Naive thymus-derived CD8-positive, alpha-beta T cell (primary cell): ENCODE measurements around the gene RBPJL. TPM values are rescaled to one million over a fixed set of nuclear protein-coding genes. Genes with fewer than 3 reads are reported as not detected.
"Not testable (repeated sequence)": the region's sequence is repeated elsewhere in the genome, so short reads cannot be mapped to it uniquely, and the experiment has no call there.

Experiments used
- ATAC-seq, 2 donors: fragments of 150-1000 bp; cut with Tn5 transposase in 1 of 2; sonication (Bioruptor Pico), chemical (Tn5 transposase) in 1 of 2; 1 replicate in 1 of 2; 2 replicates in 1 of 2; pipeline ENCODE4 v1.10.0; 2021; ENCODE audit warnings: mild to moderate bottlenecking in 2 of 2, moderate library complexity in 2 of 2
- POLR2A ChIA-PET: fragments of 350-600 bp; sonication (Branson Sonifier 250); formaldehyde crosslinking; loops from one replicate; lab custom pipeline; 2021; ENCODE audit warnings: antibody characterized with exemption; lab: Charles Lee
- DNase-seq, 10 donors: peaks; one replicate each; pipeline versions ENCODE4 v3.0.0 to v3.0.0-alpha.2; 2020 to 2022
- H3K27ac Mint-ChIP-seq, 10 donors: one replicate each; pipeline ENCODE4 v1.8.0; 2020 to 2022; ENCODE audit warnings: mild to moderate bottlenecking in 10 of 10, mixed read lengths in 10 of 10, moderate library complexity in 4 of 10, inconsistent platforms in 1 of 10
- H3K27me3 Mint-ChIP-seq, 5 donors: one replicate each; pipeline ENCODE4 v1.8.0; 2021 to 2022; ENCODE audit warnings: mixed read lengths in 5 of 5
- H3K36me3 Mint-ChIP-seq, 3 donors: one replicate each; pipeline ENCODE4 v1.8.0; 2020 to 2022; ENCODE audit warnings: mixed read lengths in 3 of 3, mild to moderate bottlenecking in 2 of 3, inconsistent platforms in 1 of 3
- H3K4me1 Mint-ChIP-seq, 4 donors: one replicate each; pipeline ENCODE4 v1.8.0; 2021 to 2022; ENCODE audit warnings: mixed read lengths in 4 of 4
- H3K4me3 Mint-ChIP-seq, 10 donors: one replicate each; pipeline ENCODE4 v1.8.0; 2020 to 2022; ENCODE audit warnings: mild to moderate bottlenecking in 10 of 10, mixed read lengths in 10 of 10, moderate library complexity in 6 of 10, inconsistent platforms in 1 of 10
- H3K9me3 Mint-ChIP-seq, 9 donors: one replicate each; pipeline ENCODE4 v1.8.0; 2020 to 2022; ENCODE audit warnings: mixed read lengths in 9 of 9, mild to moderate bottlenecking in 3 of 9, inconsistent platforms in 1 of 9, moderate library complexity in 1 of 9
- polyA plus RNA-seq, 3 donors: library from polyadenylated mRNA; unstranded; fragments of 300-500 nt; fragmentation: Illumina TruSeq; gene quantifications; one replicate each; pipeline ENCODE4 v1.2.3, GENCODE V29; 2021
- total RNA-seq, 8 experiments: library from RNA in 2 of 8; stranded (reverse) in 2 of 8; gene quantifications; one replicate each; pipeline ENCODE4 v1.2.3 and lab custom pipeline; 2021 to 2026

The RBPJL gene
- total and polyA plus RNA-seq, 5 experiments from 2014 or later: not detected

DNA sequence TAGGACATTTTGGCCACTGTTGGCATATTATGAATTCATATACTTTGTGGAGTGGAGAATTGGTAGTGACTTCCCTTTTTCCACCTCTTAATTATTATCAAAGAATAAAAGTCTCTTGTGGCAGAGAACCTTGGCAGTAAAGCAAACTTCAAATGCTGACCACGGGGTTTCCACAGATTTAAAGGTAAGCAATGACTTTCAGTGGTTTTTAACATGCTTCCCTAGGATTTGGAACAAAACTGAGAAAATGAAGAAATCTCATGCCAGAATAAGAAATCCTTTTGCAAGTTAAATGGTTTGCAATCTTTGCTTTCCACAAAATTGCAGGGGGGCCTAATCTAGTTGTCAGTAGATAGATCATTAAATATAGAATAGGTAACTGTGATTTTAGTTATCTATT is 43.6 kb downstream of the RBPJL start:
- H3K27ac Mint-ChIP-seq: no peak overlapping the region
- no peak overlapping the region for H3K4me3 Mint-ChIP-seq
- peaks cover 0 to 2% (median 0%) of the 10 kb centered on the region in 3 donors for H3K36me3 Mint-ChIP-seq
- ATAC-seq (no peak), DNase-seq (no peak)
- H3K27me3 Mint-ChIP-seq: peaks cover 5 to 23% (median 16%) of the 10 kb centered on the region in 5 donors
- POLR2A ChIA-PET: no interaction called here
- peaks cover 0 to 18% (median 5%) of the 10 kb centered on the region in 4 donors for H3K4me1 Mint-ChIP-seq
- H3K9me3 Mint-ChIP-seq: no peaks in the 10 kb centered on the region

DNA sequence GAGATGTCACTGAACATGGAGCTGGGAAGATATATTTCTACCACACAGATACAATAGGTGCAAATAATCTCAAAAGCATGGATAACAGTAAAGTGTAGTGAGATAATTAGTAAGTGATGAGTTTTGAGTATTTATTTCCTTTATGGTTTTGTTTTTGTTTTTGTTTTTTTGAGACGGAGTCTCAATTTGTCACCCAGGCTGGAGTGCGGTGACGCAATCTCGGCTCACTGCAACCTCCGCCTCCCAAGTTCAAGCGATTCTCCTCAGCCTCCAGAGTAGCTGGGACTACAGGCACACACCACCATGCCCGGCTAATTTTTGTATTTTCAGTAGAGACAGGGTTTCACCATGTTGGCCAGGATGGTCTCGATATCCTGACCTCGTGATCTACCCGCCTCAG is 44.2 kb downstream of the RBPJL start:
- Mint-ChIP-seq H3K27me3 (peaks cover 5 to 18% (median 11%) of the 10 kb centered on the region in 5 donors), H3K4me1 (peaks cover 0 to 19% (median 5%) of the 10 kb centered on the region in 4 donors)
- H3K9me3 Mint-ChIP-seq, POLR2A ChIA-PET, DNase-seq, H3K4me3 Mint-ChIP-seq, H3K27ac Mint-ChIP-seq, ATAC-seq, H3K36me3 Mint-ChIP-seq: not testable (repeated sequence)

DNA sequence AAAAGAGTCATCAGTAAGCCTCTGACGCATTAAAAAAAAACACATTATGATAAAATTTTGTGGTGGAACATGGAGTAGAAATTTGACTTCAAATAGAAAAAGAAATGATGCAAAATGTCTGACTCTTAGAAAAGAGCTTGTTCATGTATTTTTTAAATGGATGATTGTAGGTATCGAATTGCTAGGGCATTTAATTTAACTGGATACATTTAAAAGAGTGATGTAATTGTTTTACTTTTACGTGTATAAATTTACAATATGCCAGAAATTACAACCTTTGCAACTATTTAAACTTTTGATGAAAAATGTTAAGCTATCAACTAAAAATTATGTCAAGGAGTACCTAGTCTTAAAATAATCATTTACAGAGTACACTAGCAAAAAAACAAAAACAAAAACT is 46.1 kb downstream of the RBPJL start:
- Mint-ChIP-seq H3K27me3 (peaks cover 0 to 1% (median 0%) of the 10 kb centered on the region in 5 donors), H3K9me3 (no peaks in the 10 kb centered on the region), H3K4me3 (no peak overlapping the region), H3K36me3 (peaks cover 0 to 2% (median 0%) of the 10 kb centered on the region in 3 donors), H3K27ac (no peak overlapping the region), H3K4me1 (peaks cover 0 to 16% (median 4%) of the 10 kb centered on the region in 4 donors)
- POLR2A ChIA-PET: no interaction called here
- no peak for ATAC-seq
- no peak for DNase-seq

DNA sequence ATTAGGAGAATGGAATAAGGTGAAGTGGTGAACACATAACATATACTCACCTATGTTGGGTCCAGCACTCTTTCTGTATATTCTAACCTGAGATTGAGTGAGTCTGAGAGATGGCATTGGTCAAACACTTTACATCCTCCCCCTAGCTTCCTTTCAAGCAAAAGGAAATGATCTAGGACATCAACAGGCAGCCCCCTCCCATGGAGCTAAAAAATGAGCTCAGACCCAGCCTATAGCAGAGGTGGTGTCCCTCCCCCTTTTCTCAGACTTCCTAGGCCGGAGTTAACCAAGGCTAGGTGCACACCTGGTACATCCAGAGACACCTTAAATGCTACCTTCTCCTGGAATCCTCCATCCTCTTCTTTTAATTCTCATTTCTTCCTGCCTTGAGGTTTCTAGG is 47.1 kb downstream of the RBPJL start:
- POLR2A ChIA-PET: no interaction called here
- Mint-ChIP-seq H3K4me3 (no peak overlapping the region), H3K36me3 (no peaks in the 10 kb centered on the region), H3K27ac (no peak overlapping the region), H3K4me1 (peaks cover 0 to 12% (median 2%) of the 10 kb centered on the region in 4 donors), H3K27me3 (no peaks in the 10 kb centered on the region), H3K9me3 (no peaks in the 10 kb centered on the region)
- DNase-seq (no peak), ATAC-seq (no peak)

DNA sequence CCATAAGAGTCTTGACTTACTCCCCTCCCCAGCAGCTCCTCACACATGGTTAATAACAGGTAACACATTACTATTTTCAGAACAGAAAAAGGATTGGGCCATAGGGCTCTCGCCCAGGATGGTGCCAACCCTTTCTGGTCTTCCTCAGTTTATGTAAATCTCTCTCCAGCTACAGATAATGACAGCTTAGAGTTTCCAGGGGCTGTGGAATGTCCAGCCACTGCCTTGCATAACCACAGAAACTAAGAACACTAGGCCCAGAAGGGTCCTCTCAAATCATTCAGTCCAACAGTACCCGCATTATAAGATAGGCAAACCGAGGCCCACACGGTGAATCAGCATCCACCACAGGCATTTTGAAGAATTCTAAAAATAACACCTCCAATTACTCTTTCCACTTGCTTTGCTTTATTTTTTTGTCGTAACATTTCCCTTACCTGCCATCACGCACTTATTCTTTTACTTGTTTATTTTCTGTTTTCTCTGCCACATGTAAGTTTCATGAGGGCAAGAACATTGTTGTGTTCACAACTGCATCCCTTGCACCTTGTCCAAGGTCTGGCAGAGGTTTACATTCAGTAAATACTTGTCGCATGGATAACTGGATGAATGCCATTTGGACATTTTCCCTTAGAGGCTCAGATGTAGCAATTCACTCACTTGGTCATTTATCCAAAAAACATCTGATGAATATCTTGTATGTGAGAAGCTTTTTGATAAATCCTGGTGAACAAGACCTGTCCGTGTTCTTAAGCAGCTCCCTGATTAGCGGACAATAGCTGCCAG is 48.0 kb downstream of the RBPJL start:
- H3K4me1 Mint-ChIP-seq: peaks cover 0 to 12% (median 2%) of the 10 kb centered on the region in 4 donors
- peak overlapping the region in 3 of 10 donors; percentile 4 to 27 (median 14) for H3K27ac Mint-ChIP-seq
- H3K27me3 Mint-ChIP-seq: no peaks in the 10 kb centered on the region
- no peak for DNase-seq
- H3K36me3 Mint-ChIP-seq: no peaks in the 10 kb centered on the region
- POLR2A ChIA-PET: no interaction called here
- H3K4me3 Mint-ChIP-seq: no peak overlapping the region
- no peak for ATAC-seq
- no peaks in the 10 kb centered on the region for H3K9me3 Mint-ChIP-seq

DNA sequence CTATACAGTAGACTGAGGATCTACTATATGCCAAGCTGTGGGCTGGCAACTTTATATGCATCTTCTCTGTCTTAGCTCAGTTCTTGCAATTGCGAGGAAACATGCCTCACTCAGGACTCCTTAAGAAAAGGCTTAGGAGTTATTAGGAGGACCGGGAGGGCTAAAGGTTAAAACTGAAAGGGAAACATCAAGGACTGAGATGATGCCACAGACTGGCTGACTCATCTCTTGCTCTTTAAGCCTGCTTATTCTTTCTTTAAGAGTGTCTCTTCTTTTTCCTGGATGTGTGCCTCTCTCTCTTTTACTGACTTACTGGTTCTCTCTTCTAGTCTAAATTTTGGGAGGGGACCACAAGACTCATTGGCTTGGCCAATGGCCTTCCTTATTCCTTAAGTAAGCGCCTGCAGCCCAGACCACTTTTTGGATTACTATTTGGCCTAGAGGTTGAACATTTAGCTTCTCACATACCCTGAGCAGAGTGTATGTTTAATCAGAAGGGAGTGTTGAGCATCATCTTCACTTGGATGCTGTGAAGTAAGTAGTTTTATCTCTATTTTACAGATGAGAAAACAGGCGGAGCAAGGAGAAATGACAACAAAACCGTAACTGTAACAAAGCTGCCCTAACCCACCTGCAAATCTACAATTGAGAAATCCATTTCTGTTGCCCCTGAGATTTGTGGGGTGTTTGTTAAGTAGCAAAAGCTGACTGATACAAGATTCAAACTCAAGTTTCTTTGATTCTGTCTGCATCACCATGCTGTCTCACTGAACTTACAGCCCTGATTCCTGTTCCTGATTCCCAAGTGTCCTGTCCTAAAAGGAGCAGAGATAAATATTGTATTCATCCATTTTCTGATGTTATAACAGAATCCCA is 48.8 kb downstream of the RBPJL start:
- H3K36me3 Mint-ChIP-seq: no peaks in the 10 kb centered on the region

DNA sequence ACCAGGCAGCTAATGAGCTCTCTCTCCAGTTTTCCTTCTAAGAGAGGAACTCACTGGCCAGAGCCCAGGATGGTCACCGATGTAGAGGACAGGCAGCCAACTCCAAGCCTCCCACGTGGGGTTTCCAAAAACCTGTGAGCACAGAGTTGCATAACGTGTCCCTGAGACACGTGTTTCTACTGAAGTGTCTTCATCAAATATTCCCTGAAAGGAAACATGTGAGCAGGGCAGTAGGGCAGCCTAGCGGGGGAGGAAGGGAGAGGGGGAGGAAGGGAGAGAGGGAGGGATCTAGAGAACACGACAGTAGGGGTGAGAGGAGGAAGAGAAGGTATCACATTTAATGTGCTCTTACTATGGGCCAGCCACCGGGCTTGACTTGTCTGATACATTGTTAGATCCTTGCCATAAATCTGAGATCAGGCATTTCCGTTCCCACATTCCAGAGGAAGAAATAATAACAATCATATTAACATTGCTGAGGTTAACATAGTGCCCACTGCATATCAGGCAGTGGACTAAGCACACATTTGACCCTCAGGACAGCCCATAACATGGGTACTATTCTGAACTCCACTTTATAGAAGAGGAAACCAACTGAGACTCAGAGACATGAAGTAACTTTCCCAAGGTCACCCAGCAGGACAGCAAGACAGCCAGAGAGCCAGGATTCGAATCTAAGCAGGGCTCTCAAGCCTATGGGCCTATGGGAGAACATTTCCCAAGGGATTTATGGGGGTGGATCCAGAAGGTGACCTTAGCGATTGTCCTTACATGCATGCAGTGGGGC is 51.8 kb downstream of the RBPJL start:
- H3K27ac Mint-ChIP-seq: peak overlapping the region in 1 of 10 donors; percentile 58
- ATAC-seq: no peak

More for the DNA sequence above, 48.8 kb downstream of the RBPJL start:
- Mint-ChIP-seq H3K4me1 (peaks cover 0 to 12% (median 2%) of the 10 kb centered on the region in 4 donors), H3K27me3 (no peaks in the 10 kb centered on the region), H3K4me3 (no peak overlapping the region), H3K9me3 (no peaks in the 10 kb centered on the region), H3K27ac (peak overlapping the region in 2 of 10 donors; percentile 4 to 58)
- POLR2A ChIA-PET: no interaction called here
- no peak for DNase-seq
- ATAC-seq: no peak

DNA sequence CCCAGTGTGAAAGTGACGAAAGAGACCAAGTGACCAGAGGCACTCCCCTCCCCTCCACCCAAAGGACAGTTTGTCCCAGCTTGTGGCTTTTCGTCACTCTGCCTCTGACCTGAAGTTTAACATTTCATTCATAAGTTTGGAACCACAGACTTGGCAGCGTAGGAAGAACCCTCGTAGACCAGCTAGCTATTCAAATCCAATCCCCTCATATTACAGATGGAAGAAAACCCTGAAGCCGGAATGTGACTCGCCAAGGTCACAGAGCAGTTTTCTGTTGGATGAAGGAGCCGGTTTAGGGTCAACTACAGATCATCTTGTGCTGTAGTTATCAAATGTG is 52.4 kb downstream of the RBPJL start:
- Mint-ChIP-seq H3K9me3 (no peaks in the 10 kb centered on the region), H3K4me1 (peaks cover 11 to 31% (median 14%) of the 10 kb centered on the region in 4 donors), H3K4me3 (no peak overlapping the region), H3K27me3 (no peaks in the 10 kb centered on the region), H3K36me3 (no peaks in the 10 kb centered on the region), H3K27ac (peak overlapping the region in 1 of 10 donors; percentile 58)
- no peak for ATAC-seq
- POLR2A ChIA-PET: no interaction called here
- DNase-seq: no peak

More for the DNA sequence above, 51.8 kb downstream of the RBPJL start:
- Mint-ChIP-seq H3K27me3 (no peaks in the 10 kb centered on the region), H3K36me3 (no peaks in the 10 kb centered on the region), H3K4me3 (no peak overlapping the region), H3K9me3 (no peaks in the 10 kb centered on the region), H3K4me1 (peaks cover 8 to 25% (median 10%) of the 10 kb centered on the region in 4 donors)
- POLR2A ChIA-PET: no interaction called here
- no peak for DNase-seq

DNA sequence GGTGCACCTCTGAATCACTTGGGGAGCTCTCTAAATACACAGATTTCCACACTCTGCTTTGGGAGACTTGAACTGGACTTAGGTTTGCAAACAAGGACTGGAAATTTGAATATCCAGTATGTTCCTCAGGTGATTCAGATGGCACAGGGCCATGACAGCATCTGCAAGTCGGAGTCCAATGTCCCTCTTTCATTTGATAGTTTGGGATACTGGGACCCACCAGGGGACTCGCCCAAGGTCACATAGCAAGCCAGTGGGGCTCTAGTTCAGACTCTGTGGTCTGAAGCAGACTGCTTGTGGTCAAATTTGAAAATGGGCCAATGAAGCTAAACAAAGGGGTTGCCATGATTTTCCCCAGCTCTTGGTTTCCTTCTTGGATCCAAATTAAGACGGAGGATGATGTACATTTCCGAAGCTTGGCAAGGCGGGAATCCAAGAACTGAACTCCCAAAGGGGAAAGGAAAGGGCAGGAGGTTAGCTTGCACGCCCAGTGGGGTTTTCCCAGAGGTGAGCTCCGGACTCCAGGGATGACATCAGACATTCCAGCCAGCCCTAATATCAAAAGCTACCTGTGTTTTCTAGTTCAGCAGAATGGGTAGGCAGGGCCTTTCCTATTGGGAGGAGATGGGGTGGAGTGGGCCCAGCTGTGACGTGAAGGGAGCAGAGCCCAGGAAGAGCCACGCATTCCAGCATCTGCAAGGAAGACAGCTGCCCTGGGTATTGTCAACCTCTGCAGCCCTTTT is 52.9 kb downstream of the RBPJL start:
- Mint-ChIP-seq H3K9me3 (no peaks in the 10 kb centered on the region), H3K4me1 (peaks cover 11 to 33% (median 19%) of the 10 kb centered on the region in 4 donors), H3K4me3 (no peak overlapping the region), H3K27ac (no peak overlapping the region), H3K36me3 (no peaks in the 10 kb centered on the region), H3K27me3 (no peaks in the 10 kb centered on the region)
- POLR2A ChIA-PET: no interaction called here
- no peak for ATAC-seq
- DNase-seq: no peak

DNA sequence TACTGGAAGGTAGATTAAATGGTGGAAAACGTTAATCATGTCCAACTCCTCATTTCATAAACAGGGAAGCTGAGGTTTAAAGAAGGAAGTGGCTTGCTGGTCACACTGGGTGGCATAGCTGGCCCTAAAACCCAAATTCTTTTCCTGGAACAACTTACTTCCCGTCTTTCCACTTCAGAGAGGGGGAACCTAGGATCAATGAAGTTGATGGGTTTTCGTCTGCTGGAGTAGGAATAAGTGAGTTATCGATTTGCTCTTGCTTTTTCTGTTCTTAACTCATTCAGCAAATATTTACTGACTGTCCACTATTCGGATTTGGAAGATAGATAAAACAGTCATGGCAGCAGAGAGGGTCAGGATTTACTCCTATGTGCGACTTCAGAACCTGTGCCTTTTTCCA is 55.2 kb downstream of the RBPJL start:
- Mint-ChIP-seq H3K27me3 (no peaks in the 10 kb centered on the region), H3K27ac (peak overlapping the region in 1 of 10 donors; percentile 57), H3K9me3 (no peaks in the 10 kb centered on the region), H3K36me3 (peaks cover 0 to 18% (median 0%) of the 10 kb centered on the region in 3 donors), H3K4me1 (peaks cover 19 to 49% (median 36%) of the 10 kb centered on the region in 4 donors), H3K4me3 (no peak overlapping the region)
- ATAC-seq: no peak
- POLR2A ChIA-PET: interaction anchor here (2.8 to 2.9 kb wide), 3 partner anchors 54 to 409 kb away, joined by 11 to 67 read pairs (median 39); partner anchors contain the start of gene PIGT
- no peak for DNase-seq

DNA sequence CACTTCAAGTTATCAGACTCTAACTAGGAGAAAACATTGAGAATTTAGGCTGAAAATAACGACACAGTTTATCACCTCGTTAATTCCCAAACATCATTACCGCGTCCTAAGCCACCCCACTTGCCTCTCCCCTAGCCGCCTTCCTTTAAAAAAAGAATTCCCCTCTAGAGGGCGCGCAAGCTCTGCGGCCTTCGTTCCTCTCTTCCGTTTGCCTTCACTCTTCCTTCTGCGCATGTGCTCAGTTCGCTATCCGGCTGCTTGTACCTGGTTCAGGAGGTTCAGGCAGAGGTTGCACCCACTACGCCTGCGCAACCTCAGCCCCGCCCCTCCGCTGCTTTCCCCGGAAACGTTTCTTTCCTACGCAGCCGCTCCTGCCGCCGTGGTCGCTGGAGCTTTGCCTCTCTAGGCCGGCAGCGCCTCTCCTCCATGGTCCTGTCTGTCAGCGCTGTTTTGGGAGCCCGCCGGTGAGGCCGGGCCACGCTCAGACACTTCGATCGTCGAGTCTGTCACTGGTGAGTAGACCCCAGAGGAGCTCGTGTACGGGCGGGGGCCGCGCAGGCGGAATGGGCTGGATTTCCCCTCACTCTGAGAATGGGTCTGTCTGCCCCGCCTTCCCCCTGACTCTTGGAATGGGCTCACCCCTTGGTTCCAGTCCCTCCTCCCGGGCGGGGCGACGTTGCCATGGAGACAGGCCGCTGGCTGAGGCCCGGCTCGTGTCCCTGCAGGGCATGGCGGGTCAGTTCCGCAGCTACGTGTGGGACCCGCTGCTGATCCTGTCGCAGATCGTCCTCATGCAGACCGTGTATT is 56.4 kb downstream of the RBPJL start, which contains the start of gene SYS1:
TSS of gene SYS1 (plus strand) at position 353 of the 807 bp plus-strand sequence. CDS start at position 729, 376 bp downstream.
- POLR2A ChIA-PET: interaction anchor here (0.6 to 2.9 kb wide), 17 partner anchors 11 to 1905 kb away, joined by 3 to 95 read pairs (median 5); partner anchors contain the start of genes DBNDD2, PCIF1, PIGT and SRSF6

More for the DNA sequence above, 56.4 kb downstream of the RBPJL start, which contains the start of gene SYS1:
- peaks cover 23 to 54% (median 46%) of the 10 kb centered on the region in 4 donors for H3K4me1 Mint-ChIP-seq
- H3K27ac Mint-ChIP-seq: peak within 1 kb of the TSS; percentile 99 to 100 (median 100)
- peaks cover 0 to 30% (median 0%) of the 10 kb centered on the region in 3 donors for H3K36me3 Mint-ChIP-seq
- H3K9me3 Mint-ChIP-seq: no peaks in the 10 kb centered on the region
- DNase-seq: peak; percentile 96 to 99 (median 99)
- peak; percentile 82 to 84 for ATAC-seq
- H3K27me3 Mint-ChIP-seq: no peaks in the 10 kb centered on the region
- peak within 1 kb of the TSS; percentile 90 to 100 (median 98) for H3K4me3 Mint-ChIP-seq
